ENCODE data around the gene LILRA6.
"Not testable (repeated sequence)": the region's sequence is repeated elsewhere in the genome, so short reads cannot be mapped to it uniquely, and the experiment has no call there.

Gene LILRA6

DNA sequence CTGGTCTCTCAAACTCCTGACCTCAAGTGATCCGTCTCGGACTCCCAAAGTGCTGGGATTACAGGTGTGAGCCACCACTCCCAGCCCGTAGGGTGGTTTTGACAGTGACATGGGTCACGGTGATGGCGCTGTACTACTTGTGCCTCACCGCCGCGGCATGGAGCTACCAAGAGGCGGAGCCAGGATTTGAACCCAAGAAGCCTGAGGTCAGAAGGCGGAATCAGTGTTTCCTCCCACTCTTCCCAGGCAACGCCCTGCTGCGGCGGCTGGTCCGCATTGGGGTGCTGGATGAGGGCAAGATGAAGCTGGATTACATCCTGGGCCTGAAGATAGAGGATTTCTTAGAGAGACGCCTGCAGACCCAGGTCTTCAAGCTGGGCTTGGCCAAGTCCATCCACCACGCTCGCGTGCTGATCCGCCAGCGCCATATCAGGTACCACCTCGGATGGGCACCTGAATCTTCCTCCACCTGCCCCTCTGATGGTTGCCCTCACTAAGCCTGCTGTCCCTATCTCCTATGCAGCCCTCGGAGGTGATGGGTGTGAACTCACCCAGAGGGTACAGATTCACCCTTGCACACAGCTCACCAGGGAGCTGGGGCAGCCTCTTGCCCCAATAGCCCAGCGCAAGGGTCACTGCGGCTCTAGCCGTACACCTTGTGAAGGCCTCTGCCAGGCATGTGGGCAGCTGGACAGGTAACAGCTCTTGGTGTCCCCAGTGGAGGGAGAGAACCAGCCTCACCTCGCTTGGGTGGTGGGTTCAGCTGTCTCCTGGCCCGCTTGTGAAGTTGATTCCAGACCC is 36.4 kb downstream of the LILRA6 start:
- DNase-seq: no peak

GRCh38 chr19:54204767-54205468 is 37.7 kb downstream of the LILRA6 start:
- DNase-seq: no peak

DNA sequence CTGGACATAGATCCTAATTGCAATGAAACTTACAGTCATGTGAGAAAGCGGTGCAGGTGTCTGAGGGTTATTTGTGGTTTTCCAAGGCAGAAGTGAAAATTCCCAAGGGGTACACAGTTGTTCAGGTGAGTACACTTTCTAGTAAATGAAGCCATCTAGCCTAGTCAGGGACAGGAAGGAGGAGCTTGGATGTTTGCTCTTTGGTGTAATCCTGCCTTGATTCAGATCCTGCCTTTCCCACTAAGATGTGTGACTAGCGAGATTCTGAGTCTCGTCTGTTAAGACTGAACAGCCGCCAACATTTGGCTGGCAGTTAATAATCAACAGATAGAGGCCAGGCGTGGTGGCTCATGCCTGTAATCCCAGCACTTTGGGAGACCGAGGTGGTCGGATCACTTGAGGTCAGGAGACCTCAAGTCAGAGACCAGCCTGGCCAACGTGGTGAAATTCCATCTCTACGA is 39.4 kb downstream of the LILRA6 start:
- no peak for DNase-seq

DNA sequence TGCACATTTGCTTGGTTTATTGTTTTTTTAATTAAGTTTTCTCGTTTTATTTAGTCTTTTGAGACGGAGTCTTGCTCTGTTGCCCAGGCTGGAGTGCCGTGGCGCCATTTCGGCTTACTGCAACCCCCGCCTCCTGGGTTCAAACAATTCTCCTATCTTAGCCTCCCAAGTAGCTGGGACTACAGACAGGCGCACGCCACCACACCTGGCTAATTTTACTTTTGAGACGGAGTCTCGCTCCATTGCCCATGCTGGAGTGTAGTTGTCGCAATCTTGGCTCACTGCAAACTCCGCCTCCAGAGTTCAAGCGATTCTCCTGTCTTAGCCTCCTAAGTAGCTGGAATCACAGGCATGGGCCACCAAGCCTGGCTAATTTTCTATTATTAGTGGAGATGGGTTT is 40.6 kb downstream of the LILRA6 start:
- no peak for DNase-seq

DNA sequence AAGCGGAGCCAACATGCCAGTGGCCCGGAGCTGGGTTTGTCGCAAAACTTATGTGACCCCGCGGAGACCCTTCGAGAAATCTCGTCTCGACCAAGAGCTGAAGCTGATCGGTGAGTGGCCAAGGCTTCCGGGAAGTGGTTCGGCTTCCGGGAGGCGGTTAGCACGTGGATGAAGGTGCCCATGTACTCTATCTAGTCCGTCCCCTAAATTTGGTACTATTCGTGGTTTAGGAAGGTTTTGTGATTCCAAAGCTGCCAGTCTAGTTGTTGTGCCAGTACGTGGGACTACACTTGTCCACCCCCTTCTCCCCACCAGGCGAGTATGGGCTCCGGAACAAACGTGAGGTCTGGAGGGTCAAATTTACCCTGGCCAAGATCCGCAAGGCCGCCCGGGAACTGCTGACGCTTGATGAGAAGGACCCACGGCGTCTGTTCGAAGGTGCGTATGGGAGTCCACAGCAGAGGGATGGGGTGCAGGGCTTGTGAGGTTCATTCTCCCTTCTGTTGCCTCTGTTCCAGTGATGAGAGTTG is 41.4 kb downstream of the LILRA6 start:
- peak; percentile 12 for DNase-seq

GRCh38 chr19:54199401-54199800 is 43.2 kb downstream of the LILRA6 start:
- DNase-seq: no peak

DNA sequence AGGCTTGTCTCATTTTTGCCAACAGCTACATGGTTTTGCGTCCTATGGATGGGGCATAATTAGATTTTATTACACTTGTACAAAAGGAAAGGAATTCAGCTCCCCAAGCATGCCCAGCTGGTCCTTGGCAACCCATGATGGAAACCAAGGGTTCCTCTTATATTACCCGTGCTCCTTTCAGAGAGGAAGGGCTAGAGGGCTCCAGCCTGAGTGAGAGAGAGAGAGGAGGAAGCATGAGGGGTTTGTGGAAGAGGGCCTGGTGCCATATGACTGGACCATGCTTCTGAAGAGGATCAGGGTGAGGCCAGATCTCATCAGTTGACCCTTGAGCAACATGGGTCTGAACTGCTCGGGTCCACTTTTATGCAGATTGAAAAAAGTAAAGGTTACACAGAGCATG is 45.5 kb downstream of the LILRA6 start:
- DNase-seq: no peak

GRCh38 chr19:54196536-54196935 is 46.1 kb downstream of the LILRA6 start:
- no peak for DNase-seq

- not testable (repeated sequence) for DNase-seq
Measured at GRCh38 chr19:54194463-54194862, 48.1 kb downstream of the LILRA6 start.

DNA sequence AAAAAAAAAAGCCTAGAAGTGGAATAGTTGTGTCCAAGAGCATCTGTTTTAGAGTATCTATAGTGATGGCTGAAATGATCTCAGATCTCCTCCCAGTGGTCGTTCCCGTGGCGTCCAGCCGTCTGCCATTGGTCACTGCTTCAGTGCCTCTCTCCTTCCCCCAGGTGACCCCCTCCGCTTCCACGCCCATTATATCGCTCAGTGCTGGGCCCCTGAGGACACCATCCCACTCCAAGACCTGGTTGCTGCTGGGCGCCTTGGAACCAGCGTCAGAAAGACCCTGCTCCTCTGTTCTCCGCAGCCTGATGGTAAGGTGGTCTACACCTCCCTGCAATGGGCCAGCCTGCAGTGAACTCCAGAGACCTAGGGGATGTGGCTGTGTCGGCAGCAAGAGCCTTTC is 49.6 kb downstream of the LILRA6 start:
- DNase-seq: no peak

- no peak for DNase-seq
Measured at GRCh38 chr19:54191811-54192453, 50.7 kb downstream of the LILRA6 start.

GRCh38 chr19:54191011-54191810 is 51.4 kb downstream of the LILRA6 start, which contains the start of gene TSEN34:
TSEN34 (plus strand) TSS chr19:54191308; CDS start chr19:54191365, 57 bp downstream.
- DNase-seq: peak; percentile 86

- DNase-seq: peak; percentile 100
Measured at GRCh38 chr19:54190503-54191010, 52.0 kb downstream of the LILRA6 start.

DNA sequence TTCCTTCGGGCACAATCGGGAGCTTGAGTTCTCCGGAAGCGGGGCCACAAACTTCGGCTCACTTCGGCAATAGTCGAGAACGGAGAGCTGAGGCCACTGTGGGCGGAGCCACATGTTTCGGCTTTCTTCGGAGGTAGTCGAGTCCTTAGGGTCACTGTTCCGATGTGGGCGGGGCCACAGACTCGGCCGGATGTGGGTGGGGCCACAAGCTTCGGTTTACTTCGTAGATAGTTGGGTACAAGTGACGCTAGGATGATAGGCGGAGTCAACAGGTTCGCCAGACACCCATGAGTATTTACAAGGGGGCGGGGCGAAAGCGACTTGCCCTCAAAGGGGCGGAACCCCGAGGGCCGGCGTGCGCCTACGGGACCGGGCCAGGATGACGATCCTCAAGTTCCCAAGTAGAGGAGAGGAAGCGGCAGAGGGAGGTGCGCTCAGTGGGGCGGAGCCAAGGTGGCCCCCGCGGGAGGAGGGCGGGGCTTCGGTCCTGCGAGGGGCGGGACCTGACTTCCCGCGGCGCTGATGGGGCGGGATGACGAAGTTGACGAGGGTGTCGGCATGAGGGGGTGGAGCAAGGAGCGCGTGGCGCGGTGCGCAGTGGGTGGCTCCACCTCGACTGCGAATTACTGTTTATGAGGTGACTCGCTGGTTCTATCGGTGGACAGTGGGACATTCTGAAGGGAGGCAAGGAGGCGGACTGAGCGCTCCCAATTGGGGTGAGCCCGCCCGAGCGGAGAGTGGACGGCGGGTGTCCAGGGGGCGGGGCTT is 52.7 kb downstream of the LILRA6 start:
- DNase-seq: peak; percentile 100

- DNase-seq: no peak
Measured at GRCh38 chr19:54189145-54189734, 53.4 kb downstream of the LILRA6 start, which contains the start of gene MBOAT7. MBOAT7 (minus strand) TSS chr19:54189580; CDS start chr19:54188508, 1,072 bp downstream.

- DNase-seq: peak; percentile 72
Measured at GRCh38 chr19:54188215-54188871, 54.2 kb downstream of the LILRA6 start.

- no peak for DNase-seq
Measured at GRCh38 chr19:54186934-54187381, 55.6 kb downstream of the LILRA6 start.
